GM23248 (cell line): Measurements from ENCODE around the gene AIRE.

ENCODE experiments used
- EZH2 ChIP-seq: fragments of 200-600 bp; sonication (generic); IDR thresholded peaks from 2 replicates; pipeline ENCODE4 v1.6.1; 2018; ENCODE audit warnings: antibody characterized with exemption, mild to moderate bottlenecking; ENCODE audit not compliant: insufficient read depth, poor library complexity, severe bottlenecking
- EZH2phosphoT487 ChIP-seq: fragments of 200-600 bp; sonication (generic); IDR thresholded peaks from 2 replicates; pipeline ENCODE4 v1.6.1; 2018; ENCODE audit warnings: antibody characterized with exemption, moderate library complexity, mild to moderate bottlenecking, low read depth; ENCODE audit not compliant: insufficient read depth

GRCh38 chr21:44286086-44286715 lies 525 bp downstream of the AIRE start:
- no peak for TF ChIP-seq EZH2
- no peak for TF ChIP-seq EZH2phosphoT487
